GM12878 (cell line): ENCODE results near the gene NHERF1. TPM values are rescaled to one million over a fixed set of nuclear protein-coding genes. Genes with fewer than 3 reads are reported as not detected.

Experiments used
- ATAC-seq: fragments of 200-7000 bp; cut with Tn5 transposase; 3 replicates; pipeline ENCODE4 v1.9.1; 2020; ENCODE audit warnings: mild to moderate bottlenecking, moderate library complexity
- BruUV-seq: library from RNA; stranded (reverse); fragments of 400-500 nt; replicated peaks from 2 replicates; lab custom pipeline; 2021; lab: Mats Ljungman, UMichigan
- CTCF ChIA-PET: fragments of 300-600 bp; sonication (Branson Sonifier 250); formaldehyde crosslinking; extraction: SDS; loops from one replicate; lab custom pipeline; 2021; ENCODE audit warnings: inconsistent platforms; lab: Yijun Ruan, JAX
- POLR2A ChIA-PET: fragments of 350-600 bp; formaldehyde crosslinking; extraction: SDS; loops from one replicate; lab custom pipeline; 2021; ENCODE audit warnings: inconsistent platforms; lab: Charles Lee
- RAD21 ChIA-PET: fragments of 300-600 bp; sonication (Branson Sonifier 250); formaldehyde crosslinking; loops from one replicate; lab custom pipeline; 2023; ENCODE audit warnings: antibody characterized with exemption; ENCODE audit not compliant: unreplicated experiment; lab: Charles Lee
- SMC1A ChIA-PET: fragments of 300-600 bp; sonication (Branson Sonifier 250); formaldehyde crosslinking; loops from one replicate; lab custom pipeline; 2023; ENCODE audit not compliant: unreplicated experiment, uncharacterized antibody; lab: Charles Lee
- DNase-seq: peaks from one replicate; pipeline ENCODE4 v3.0.0-alpha.2; 2011; ENCODE audit warnings: low read depth, low spot score
- FAIRE-seq: peaks from 3 replicates; lab custom pipeline; 2011; peaks lifted over from hg19 to GRCh38; lab: Jason Lieb, UNC
- H2AFZ ChIP-seq: 2 replicates; pipeline ENCODE4 v1.6.0; 2011; ENCODE audit warnings: low read depth, low read length, control low read depth; ENCODE audit not compliant: control insufficient read depth
- H3K27ac ChIP-seq: 2 replicates; pipeline ENCODE4 v1.5.1; 2011; ENCODE audit warnings: control low read depth; ENCODE audit not compliant: control insufficient read depth, insufficient read depth
- H3K27me3 ChIP-seq, 2 experiments: replicated peaks in 1 of 2; 2 replicates each; pipeline versions ENCODE4 v1.6.0 to v1.6.1; 2011; ENCODE audit warnings: low read length in 1 of 2; ENCODE audit not compliant: control insufficient read depth in 2 of 2, insufficient read depth in 2 of 2
- H3K36me3 ChIP-seq, 2 experiments: 2 replicates each; pipeline ENCODE4 v1.5.1; 2011; ENCODE audit warnings: low read length in 1 of 2; ENCODE audit not compliant: control insufficient read depth in 2 of 2, insufficient read depth in 2 of 2
- H3K4me1 ChIP-seq: 2 replicates; pipeline ENCODE4 v1.6.1; 2011; ENCODE audit warnings: mild to moderate bottlenecking, low read length, moderate library complexity, mixed read lengths; ENCODE audit not compliant: control insufficient read depth, insufficient read depth
- H3K4me2 ChIP-seq: 2 replicates; pipeline ENCODE4 v1.6.0; 2011; ENCODE audit warnings: control low read depth; ENCODE audit not compliant: control insufficient read depth, insufficient read depth
- H3K4me3 ChIP-seq: fragments of 200-600 bp; sonication (generic); 2 replicates; pipeline ENCODE4 v1.5.1; 2016
- H3K79me2 ChIP-seq: 2 replicates; pipeline ENCODE4 v1.6.0; 2011; ENCODE audit warnings: low read length; ENCODE audit not compliant: control insufficient read depth, insufficient read depth
- H3K9ac ChIP-seq: 2 replicates; pipeline ENCODE4 v1.8.0; 2011; ENCODE audit warnings: low read length, control low read depth, mixed read lengths; ENCODE audit not compliant: control insufficient read depth, insufficient read depth
- H3K9me3 ChIP-seq: replicated peaks from 3 replicates; pipeline ENCODE4 v1.5.1; 2011; ENCODE audit warnings: mild to moderate bottlenecking, low read length; ENCODE audit not compliant: control insufficient read depth, insufficient read depth
- H4K20me1 ChIP-seq: 2 replicates; pipeline ENCODE4 v1.6.0; 2011; ENCODE audit not compliant: control insufficient read depth, insufficient read depth
- CHD4 ChIP-seq: fragments of 200-600 bp; sonication (generic); IDR thresholded peaks from 2 replicates; pipeline ENCODE4 v1.6.1; 2016; ENCODE audit warnings: mild to moderate bottlenecking
- HCFC1 ChIP-seq: fragments of 150-350 bp; IDR thresholded peaks from 2 replicates; pipeline ENCODE4 v1.6.1; 2014; ENCODE audit warnings: low read length
- IRF4 ChIP-seq: IDR thresholded peaks from 2 replicates; pipeline ENCODE4 v1.6.1; 2011; ENCODE audit warnings: low read depth, low read length
- NFXL1 ChIP-seq: fragments of 450-650 bp; IDR thresholded peaks from 2 replicates; pipeline ENCODE4 v1.6.1; 2017; ENCODE audit warnings: antibody characterized with exemption, mild to moderate bottlenecking, borderline replicate concordance
- TCF3 ChIP-seq: IDR thresholded peaks from 2 replicates; pipeline ENCODE4 v1.6.1; 2012; ENCODE audit warnings: low read depth, mild to moderate bottlenecking, low read length, borderline replicate concordance; ENCODE audit not compliant: insufficient read depth
- USF1 ChIP-seq: IDR thresholded peaks from 2 replicates; pipeline ENCODE4 v1.6.1; 2011; ENCODE audit warnings: borderline replicate concordance, low read depth, mild to moderate bottlenecking, moderate library complexity, mixed read lengths, low read length; ENCODE audit not compliant: insufficient read depth; ENCODE audit errors: extremely low read length
- YY1 ChIP-seq: IDR thresholded peaks from 2 replicates; pipeline ENCODE4 v1.6.1; 2011; ENCODE audit warnings: low read depth, mild to moderate bottlenecking, low read length
- ZBED1 ChIP-seq: IDR thresholded peaks from 2 replicates; pipeline ENCODE4 v1.6.1; 2016; ENCODE audit warnings: borderline replicate concordance
- WGBS: methylation state at CpG from one replicate; pipeline ENCODE4 v1.1.6; 2016; ENCODE audit warnings: low lambda C conversion rate; ENCODE audit not compliant: insufficient replicate concordance, insufficient coverage; ENCODE audit errors: missing lambda C conversion rate; 5-methylcytosine and 5-hydroxymethylcytosine counted together
- in situ Hi-C: fragments of 300-500 bp; cut with MboI; formaldehyde crosslinking; loops from 9 replicates; pipeline ENCODE4 v1.14.3; 2018; ENCODE audit warnings: mixed read lengths
- intact Hi-C: fragments of 100-400 bp; cut with micrococcal nuclease; formaldehyde crosslinking; loops from one replicate; pipeline ENCODE4 v1.14.2; 2022; ENCODE audit not compliant: unreplicated experiment
- polyA plus RNA-seq, 11 experiments: library from polyadenylated mRNA; depleted of rRNA in 4 of 11; unstranded in 6 of 11; stranded (reverse) in 5 of 11; fragments of >200 nt; fragmentation: Nextera tagmentation in 4 of 11; fragmentation: Illumina TruSeq in 1 of 11; extraction: Ambion mirVana in 4 of 11; extraction: Trizol in 1 of 11; gene quantifications; 1 replicate in 1 of 11; 2 replicates in 10 of 11; pipeline versions ENCODE4 v1.2.1 to v1.2.3, GENCODE V29; 2011 to 2016; ENCODE audit warnings: inconsistent platforms in 2 of 11, missing spikeins in 2 of 11, low read depth in 1 of 11
- total RNA-seq, 4 experiments: library from RNA; depleted of rRNA in 3 of 4; stranded (reverse); fragments of >200 nt in 3 of 4; fragmentation: Illumina TruSeq in 1 of 4; extraction: Trizol in 1 of 4; gene quantifications; 2 replicates each; pipeline versions ENCODE4 v1.2.1 to v1.2.3, GENCODE V29; 2013 to 2021
- TF ChIP-seq, protein P1 (sequence below): IDR thresholded peaks from 2 replicates; pipeline ENCODE4 v1.6.1; 2012; ENCODE audit warnings: improper control_type of control experiment, low read depth, low read length; ENCODE audit not compliant: insufficient replicate concordance

The NHERF1 gene
- total and polyA plus RNA-seq, 10 of the 15 experiments (the other 5 are each of a cell fraction or from before 2014, with no cell fraction given), result 13.4 to 61.6 (median 39.0) TPM

GRCh38 chr17:74699236-74699635 is 49.2 kb upstream of the NHERF1 start:
- H3K79me2 ChIP-seq, result no peaks in the 10 kb centered on the region
- in situ Hi-C loops, result no loop called here

DNA sequence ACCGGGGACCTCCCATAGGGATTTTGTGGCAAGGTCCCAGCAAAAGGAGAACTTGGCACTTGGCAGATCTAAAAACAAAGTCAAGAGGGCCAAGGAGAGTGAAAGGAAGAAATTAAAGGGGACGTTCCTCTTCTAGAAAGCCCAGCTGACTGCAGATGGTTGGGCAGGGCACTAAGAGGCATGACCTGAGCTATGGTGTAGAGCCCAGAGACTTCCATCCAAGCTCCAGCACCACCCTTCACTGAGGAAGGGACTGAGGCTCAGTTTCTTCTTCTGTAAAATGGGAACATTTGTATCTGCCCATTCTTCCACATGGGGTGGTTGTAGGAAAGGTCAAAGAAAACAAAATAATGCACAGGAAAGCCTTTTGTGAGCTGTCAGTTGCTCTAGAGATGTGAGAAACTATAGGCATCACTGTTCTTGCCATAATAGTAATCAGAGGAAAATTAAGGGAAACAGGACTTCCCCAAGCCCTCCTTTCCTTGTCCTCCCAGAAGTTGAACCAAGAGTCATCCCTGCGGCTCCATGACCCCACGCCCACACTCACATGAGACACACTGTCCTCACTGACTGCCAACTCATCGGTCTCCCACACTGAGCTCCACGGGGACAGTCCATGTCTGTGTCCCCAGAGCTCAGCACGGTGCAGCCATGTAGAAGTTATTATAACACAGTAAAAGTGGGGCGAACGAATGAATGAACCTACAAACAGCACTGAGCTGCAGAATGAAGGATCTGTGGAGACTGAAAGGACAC is 46.1 kb upstream of the NHERF1 start:
- no peaks in the 10 kb centered on the region for H3K79me2 ChIP-seq
- RAD21 ChIA-PET, result no interaction called here
- SMC1A ChIA-PET, result interaction anchor here (1.5 to 2.1 kb wide), 2 partner anchors 9 to 36 kb away, joined by 3 to 5 read pairs; no protein-coding TSS in a partner anchor
- no peak overlapping the region for H3K27ac ChIP-seq
- H3K4me1 ChIP-seq, result peaks cover 9% of the 10 kb centered on the region
- no peak for ATAC-seq
- H4K20me1 ChIP-seq, result no peaks in the 10 kb centered on the region
- no peaks in the 10 kb centered on the region for H3K36me3 ChIP-seq
- intact Hi-C loops (no loop called here), in situ Hi-C loops (no loop called here)
- WGBS, result 42% methylated on average over 9 of the region's 9 CpGs
- POLR2A ChIA-PET, result no interaction called here
- no peak for FAIRE-seq
- H3K27me3 ChIP-seq, result peaks cover 0 to 2% of the 10 kb centered on the region in 2 experiments; a peak in 2 of 4 replicates
- CTCF ChIA-PET, result interaction anchor here (2.7 kb wide), 1 partner anchor 44 kb away, joined by 9 read pairs; no protein-coding TSS in a partner anchor
- no peaks in the 10 kb centered on the region for H3K9me3 ChIP-seq
- H3K4me3 ChIP-seq, result no peak overlapping the region
- DNase-seq, result no peak
- no peak overlapping the region for H3K4me2 ChIP-seq
- no peak overlapping the region for H3K9ac ChIP-seq
- H2AFZ ChIP-seq, result no peak overlapping the region
- BruUV-seq, result no TSS peak
- no peak for TF ChIP-seq YY1
- no peak for TF ChIP-seq CHD4
- no peak for TF ChIP-seq USF1
- TF ChIP-seq, protein P1, sequence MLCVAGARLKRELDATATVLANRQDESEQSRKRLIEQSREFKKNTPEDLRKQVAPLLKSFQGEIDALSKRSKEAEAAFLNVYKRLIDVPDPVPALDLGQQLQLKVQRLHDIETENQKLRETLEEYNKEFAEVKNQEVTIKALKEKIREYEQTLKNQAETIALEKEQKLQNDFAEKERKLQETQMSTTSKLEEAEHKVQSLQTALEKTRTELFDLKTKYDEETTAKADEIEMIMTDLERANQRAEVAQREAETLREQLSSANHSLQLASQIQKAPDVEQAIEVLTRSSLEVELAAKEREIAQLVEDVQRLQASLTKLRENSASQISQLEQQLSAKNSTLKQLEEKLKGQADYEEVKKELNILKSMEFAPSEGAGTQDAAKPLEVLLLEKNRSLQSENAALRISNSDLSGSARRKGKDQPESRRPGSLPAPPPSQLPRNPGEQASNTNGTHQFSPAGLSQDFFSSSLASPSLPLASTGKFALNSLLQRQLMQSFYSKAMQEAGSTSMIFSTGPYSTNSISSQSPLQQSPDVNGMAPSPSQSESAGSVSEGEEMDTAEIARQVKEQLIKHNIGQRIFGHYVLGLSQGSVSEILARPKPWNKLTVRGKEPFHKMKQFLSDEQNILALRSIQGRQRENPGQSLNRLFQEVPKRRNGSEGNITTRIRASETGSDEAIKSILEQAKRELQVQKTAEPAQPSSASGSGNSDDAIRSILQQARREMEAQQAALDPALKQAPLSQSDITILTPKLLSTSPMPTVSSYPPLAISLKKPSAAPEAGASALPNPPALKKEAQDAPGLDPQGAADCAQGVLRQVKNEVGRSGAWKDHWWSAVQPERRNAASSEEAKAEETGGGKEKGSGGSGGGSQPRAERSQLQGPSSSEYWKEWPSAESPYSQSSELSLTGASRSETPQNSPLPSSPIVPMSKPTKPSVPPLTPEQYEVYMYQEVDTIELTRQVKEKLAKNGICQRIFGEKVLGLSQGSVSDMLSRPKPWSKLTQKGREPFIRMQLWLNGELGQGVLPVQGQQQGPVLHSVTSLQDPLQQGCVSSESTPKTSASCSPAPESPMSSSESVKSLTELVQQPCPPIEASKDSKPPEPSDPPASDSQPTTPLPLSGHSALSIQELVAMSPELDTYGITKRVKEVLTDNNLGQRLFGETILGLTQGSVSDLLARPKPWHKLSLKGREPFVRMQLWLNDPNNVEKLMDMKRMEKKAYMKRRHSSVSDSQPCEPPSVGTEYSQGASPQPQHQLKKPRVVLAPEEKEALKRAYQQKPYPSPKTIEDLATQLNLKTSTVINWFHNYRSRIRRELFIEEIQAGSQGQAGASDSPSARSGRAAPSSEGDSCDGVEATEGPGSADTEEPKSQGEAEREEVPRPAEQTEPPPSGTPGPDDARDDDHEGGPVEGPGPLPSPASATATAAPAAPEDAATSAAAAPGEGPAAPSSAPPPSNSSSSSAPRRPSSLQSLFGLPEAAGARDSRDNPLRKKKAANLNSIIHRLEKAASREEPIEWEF, result no peak
- TF ChIP-seq TCF3, result no peak
- TF ChIP-seq IRF4, result no peak
- no peak for TF ChIP-seq ZBED1

More at GRCh38 chr17:74699236-74699635, 49.2 kb upstream of the NHERF1 start:
- Histone ChIP-seq H3K9me3 (no peaks in the 10 kb centered on the region), H3K36me3 (no peaks in the 10 kb centered on the region), H2AFZ (no peak overlapping the region), H3K9ac (no peak overlapping the region), H3K4me2 (no peak overlapping the region), H3K4me3 (no peak overlapping the region), H3K27me3 (peaks cover 0 to 2% of the 10 kb centered on the region in 2 experiments; a peak in 2 of 4 replicates), H3K27ac (no peak overlapping the region), H3K4me1 (peaks cover 19% of the 10 kb centered on the region), H4K20me1 (no peaks in the 10 kb centered on the region)
- FAIRE-seq, result no peak
- ATAC-seq, result no peak
- ChIA-PET RAD21 (no interaction called here), CTCF (no interaction called here), SMC1A (no interaction called here), POLR2A (no interaction called here)
- intact Hi-C loops, result no loop called here
- DNase-seq, result no peak
- WGBS, result 63% methylated on average over 9 of the region's 9 CpGs
- no TSS peak for BruUV-seq
- no peak for TF ChIP-seq HCFC1
- TF ChIP-seq NFXL1, result no peak
